CD14-positive monocyte (primary cell): ENCODE measurements around the gene MOB3A. TPM values are rescaled to one million over a fixed set of nuclear protein-coding genes. Genes with fewer than 3 reads are reported as not detected.
A peak's percentile ranks its signal among the peaks of the same experiment; 100 is the strongest.

Experiments
- DNase-seq, 3 donors: peaks; one replicate each; pipeline ENCODE4 v3.0.0-alpha.2; 2011 to 2022
- H2AFZ ChIP-seq: 2 replicates; pipeline ENCODE4 v1.6.0; 2012; ENCODE audit warnings: mild to moderate bottlenecking, low read depth, low read length, inconsistent platforms; ENCODE audit not compliant: insufficient read depth, poor library complexity, severe bottlenecking
- H3K27ac ChIP-seq, 2 donors: 1 replicate in 1 of 2; 2 replicates in 1 of 2; pipeline ENCODE4 v1.5.1; 2012 to 2013; ENCODE audit warnings: low read length in 2 of 2, control low read depth in 1 of 2, inconsistent platforms in 1 of 2, low read depth in 1 of 2, mild to moderate bottlenecking in 1 of 2
- H3K27me3 ChIP-seq, 2 donors: one replicate each; pipeline versions ENCODE4 v1.6.0 to v1.6.1; 2011 to 2013; ENCODE audit warnings: low read length in 2 of 2; ENCODE audit not compliant: control insufficient read depth in 2 of 2, insufficient read depth in 2 of 2
- H3K36me3 ChIP-seq, 2 donors: replicated peaks in 1 of 2; 1 replicate in 1 of 2; 2 replicates in 1 of 2; pipeline versions ENCODE4 v1.5.1 to v1.6.1; 2012 to 2013; ENCODE audit warnings: low read length in 2 of 2, control low read depth in 1 of 2, inconsistent platforms in 1 of 2, mild to moderate bottlenecking in 1 of 2; ENCODE audit not compliant: insufficient read depth in 2 of 2, control insufficient read depth in 1 of 2
- H3K4me1 ChIP-seq, 2 donors: 1 replicate in 1 of 2; 2 replicates in 1 of 2; pipeline versions ENCODE4 v1.5.1 to v1.6.1; 2012 to 2013; ENCODE audit warnings: low read length in 2 of 2, control low read depth in 1 of 2, inconsistent platforms in 1 of 2, mild to moderate bottlenecking in 1 of 2, moderate library complexity in 1 of 2; ENCODE audit not compliant: insufficient read depth in 2 of 2, control insufficient read depth in 1 of 2
- H3K4me2 ChIP-seq: replicated peaks from 2 replicates; pipeline ENCODE3; 2012; ENCODE audit warnings: low read length, moderate library complexity, mild to moderate bottlenecking; ENCODE audit not compliant: poor library complexity, severe bottlenecking; ENCODE audit errors: extremely low read depth
- H3K4me3 ChIP-seq, 3 experiments: fragments of 200-600 bp in 1 of 3; sonication (generic) in 1 of 3; replicated peaks in 1 of 3; 1 replicate in 2 of 3; 2 replicates in 1 of 3; pipeline ENCODE4 v1.5.1; 2011 to 2013; ENCODE audit warnings: low read length in 3 of 3, mild to moderate bottlenecking in 3 of 3, control low read depth in 2 of 3, low read depth in 2 of 3, inconsistent platforms in 1 of 3, moderate library complexity in 1 of 3
- H3K79me2 ChIP-seq: 2 replicates; pipeline ENCODE4 v1.6.0; 2012; ENCODE audit warnings: mild to moderate bottlenecking, control low read depth, inconsistent platforms, low read length, moderate library complexity; ENCODE audit not compliant: insufficient read depth
- H3K9ac ChIP-seq: 2 replicates; pipeline ENCODE4 v1.6.0; 2017; ENCODE audit warnings: low read length, mild to moderate bottlenecking; ENCODE audit not compliant: insufficient read depth, poor library complexity, severe bottlenecking
- H3K9me3 ChIP-seq, 2 donors: replicated peaks in 1 of 2; 1 replicate in 1 of 2; 2 replicates in 1 of 2; pipeline versions ENCODE4 v1.5.1 to v1.6.1; 2012 to 2013; ENCODE audit warnings: low read length in 2 of 2, control low read depth in 1 of 2; ENCODE audit not compliant: control insufficient read depth in 1 of 2, insufficient read depth in 1 of 2
- H4K20me1 ChIP-seq: 2 replicates; pipeline ENCODE4 v1.6.0; 2012; ENCODE audit warnings: mild to moderate bottlenecking, low read length, control low read depth, moderate library complexity; ENCODE audit not compliant: insufficient read depth
- H3K27ac Mint-ChIP-seq, 7 donors: one replicate each; pipeline ENCODE4 v1.8.0; 2020; ENCODE audit warnings: mild to moderate bottlenecking in 7 of 7, mixed read lengths in 7 of 7, moderate library complexity in 6 of 7, inconsistent platforms in 2 of 7
- H3K27me3 Mint-ChIP-seq, 3 donors: one replicate each; pipeline ENCODE4 v1.8.0; 2021 to 2022; ENCODE audit warnings: low read depth in 3 of 3, mild to moderate bottlenecking in 3 of 3, mixed read lengths in 3 of 3, moderate library complexity in 3 of 3, inconsistent platforms in 1 of 3
- H3K36me3 Mint-ChIP-seq, 2 donors: one replicate each; pipeline ENCODE4 v1.8.0; 2020; ENCODE audit warnings: mixed read lengths in 2 of 2, inconsistent platforms in 1 of 2, mild to moderate bottlenecking in 1 of 2
- H3K4me1 Mint-ChIP-seq: one replicate; pipeline ENCODE4 v1.8.0; 2020; ENCODE audit warnings: mild to moderate bottlenecking, mixed read lengths
- H3K4me3 Mint-ChIP-seq, 2 donors: one replicate each; pipeline ENCODE4 v1.8.0; 2020; ENCODE audit warnings: mild to moderate bottlenecking in 2 of 2, mixed read lengths in 2 of 2, moderate library complexity in 1 of 2
- H3K9me3 Mint-ChIP-seq, 7 donors: one replicate each; pipeline ENCODE4 v1.8.0; 2020 to 2022; ENCODE audit warnings: mixed read lengths in 7 of 7, mild to moderate bottlenecking in 6 of 7, moderate library complexity in 6 of 7, inconsistent platforms in 2 of 7
- WGBS: methylation state at CpG from one replicate; pipeline ENCODE4 v1.1.5; 2013; ENCODE audit warnings: missing lambda C conversion rate; ENCODE audit not compliant: insufficient coverage; 5-methylcytosine and 5-hydroxymethylcytosine counted together
- intact Hi-C, 2 donors: fragments of 100-400 bp; cut with micrococcal nuclease; formaldehyde crosslinking; loops; one replicate each; pipeline versions ENCODE4 v1.15.0 to v1.15.1; 2023
- polyA plus RNA-seq, 3 donors: library from polyadenylated mRNA; depleted of rRNA in 1 of 3; unstranded in 2 of 3; stranded (reverse) in 1 of 3; fragments of 300-500 nt in 2 of 3; fragments of >200 nt in 1 of 3; fragmentation: Illumina TruSeq in 2 of 3; gene quantifications; 1 replicate in 2 of 3; 2 replicates in 1 of 3; pipeline ENCODE4 v1.2.3, GENCODE V29; 2012 to 2021
- TF ChIP-seq, protein P1 (sequence below): fragments of 200-600 bp; IDR thresholded peaks from one replicate; pipeline ENCODE4 v1.8.0; 2022; ENCODE audit warnings: antibody characterized with exemption, mild to moderate bottlenecking

Gene MOB3A
- polyA plus RNA-seq, 3 donors = 60.5 to 179 (median 96.3) TPM

DNA sequence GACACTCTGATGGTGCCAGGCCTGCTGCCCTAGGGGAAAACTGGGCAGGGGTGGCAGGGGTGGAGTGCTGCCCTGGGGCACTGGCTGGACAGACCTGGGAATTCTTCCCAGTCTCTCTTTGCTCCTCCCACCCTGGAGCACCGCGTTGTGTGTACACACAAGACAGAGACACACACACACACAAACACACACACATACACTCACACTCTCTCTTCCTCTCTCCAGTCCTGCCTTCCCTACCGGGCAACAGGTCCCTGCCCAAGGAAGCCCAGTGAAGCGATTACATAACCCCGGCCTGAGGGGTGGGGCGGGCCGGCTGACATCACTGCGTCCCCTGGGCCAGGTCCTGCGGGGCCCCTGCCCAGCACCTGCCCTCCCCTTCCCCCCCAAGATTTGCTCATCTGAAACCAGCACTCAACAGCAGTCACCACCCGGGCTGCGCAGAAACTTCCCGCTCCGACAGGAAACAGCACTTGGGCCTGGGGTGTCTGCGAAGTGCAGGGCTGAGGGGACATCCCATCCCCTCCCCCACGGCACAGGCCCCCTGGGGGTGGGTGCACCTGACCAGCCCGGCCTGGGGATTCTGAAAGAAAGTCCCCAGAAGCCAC lies 46.3 kb downstream of the MOB3A start:
- Mint-ChIP-seq H3K4me3 (peak overlapping the region; percentile 84 to 92), H3K9me3 (no peaks in the 10 kb centered on the region), H3K4me1 (peaks cover 31% of the 10 kb centered on the region), H3K36me3 (peaks cover 9 to 23% of the 10 kb centered on the region in 2 donors), H3K27ac (peak overlapping the region; percentile 88 to 95 (median 94)), H3K27me3 (peaks cover 0 to 2% (median 0%) of the 10 kb centered on the region in 3 donors)
- peaks cover 61% of the 10 kb centered on the region for H3K79me2 ChIP-seq
- peak overlapping the region; percentile 83 for H3K9ac ChIP-seq
- H3K4me3 ChIP-seq = peak overlapping the region; percentile 90 to 100 (median 97)
- H3K4me2 ChIP-seq = peak overlapping the region; percentile 88
- H2AFZ ChIP-seq = no peak overlapping the region
- TF ChIP-seq, protein P1, sequence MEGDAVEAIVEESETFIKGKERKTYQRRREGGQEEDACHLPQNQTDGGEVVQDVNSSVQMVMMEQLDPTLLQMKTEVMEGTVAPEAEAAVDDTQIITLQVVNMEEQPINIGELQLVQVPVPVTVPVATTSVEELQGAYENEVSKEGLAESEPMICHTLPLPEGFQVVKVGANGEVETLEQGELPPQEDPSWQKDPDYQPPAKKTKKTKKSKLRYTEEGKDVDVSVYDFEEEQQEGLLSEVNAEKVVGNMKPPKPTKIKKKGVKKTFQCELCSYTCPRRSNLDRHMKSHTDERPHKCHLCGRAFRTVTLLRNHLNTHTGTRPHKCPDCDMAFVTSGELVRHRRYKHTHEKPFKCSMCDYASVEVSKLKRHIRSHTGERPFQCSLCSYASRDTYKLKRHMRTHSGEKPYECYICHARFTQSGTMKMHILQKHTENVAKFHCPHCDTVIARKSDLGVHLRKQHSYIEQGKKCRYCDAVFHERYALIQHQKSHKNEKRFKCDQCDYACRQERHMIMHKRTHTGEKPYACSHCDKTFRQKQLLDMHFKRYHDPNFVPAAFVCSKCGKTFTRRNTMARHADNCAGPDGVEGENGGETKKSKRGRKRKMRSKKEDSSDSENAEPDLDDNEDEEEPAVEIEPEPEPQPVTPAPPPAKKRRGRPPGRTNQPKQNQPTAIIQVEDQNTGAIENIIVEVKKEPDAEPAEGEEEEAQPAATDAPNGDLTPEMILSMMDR = no peak
- DNase-seq = peak; percentile 88 to 93 (median 90)
- peaks cover 32 to 43% of the 10 kb centered on the region in 2 donors for H3K4me1 ChIP-seq
- peaks cover 35 to 40% of the 10 kb centered on the region in 2 donors for H3K36me3 ChIP-seq
- WGBS = under 1% methylated on average over 9 of the region's 16 CpGs
- no peaks in the 10 kb centered on the region for H3K27me3 ChIP-seq
- intact Hi-C loops = loop anchor here in 1 of 2 donors (2.0 to 10.0 kb wide), 3 partner anchors 19 to 155 kb away; no protein-coding TSS in a partner anchor
- no peaks in the 10 kb centered on the region for H3K9me3 ChIP-seq
- H3K27ac ChIP-seq = peak overlapping the region; percentile 82 to 95
- peaks cover 60% of the 10 kb centered on the region for H4K20me1 ChIP-seq

DNA sequence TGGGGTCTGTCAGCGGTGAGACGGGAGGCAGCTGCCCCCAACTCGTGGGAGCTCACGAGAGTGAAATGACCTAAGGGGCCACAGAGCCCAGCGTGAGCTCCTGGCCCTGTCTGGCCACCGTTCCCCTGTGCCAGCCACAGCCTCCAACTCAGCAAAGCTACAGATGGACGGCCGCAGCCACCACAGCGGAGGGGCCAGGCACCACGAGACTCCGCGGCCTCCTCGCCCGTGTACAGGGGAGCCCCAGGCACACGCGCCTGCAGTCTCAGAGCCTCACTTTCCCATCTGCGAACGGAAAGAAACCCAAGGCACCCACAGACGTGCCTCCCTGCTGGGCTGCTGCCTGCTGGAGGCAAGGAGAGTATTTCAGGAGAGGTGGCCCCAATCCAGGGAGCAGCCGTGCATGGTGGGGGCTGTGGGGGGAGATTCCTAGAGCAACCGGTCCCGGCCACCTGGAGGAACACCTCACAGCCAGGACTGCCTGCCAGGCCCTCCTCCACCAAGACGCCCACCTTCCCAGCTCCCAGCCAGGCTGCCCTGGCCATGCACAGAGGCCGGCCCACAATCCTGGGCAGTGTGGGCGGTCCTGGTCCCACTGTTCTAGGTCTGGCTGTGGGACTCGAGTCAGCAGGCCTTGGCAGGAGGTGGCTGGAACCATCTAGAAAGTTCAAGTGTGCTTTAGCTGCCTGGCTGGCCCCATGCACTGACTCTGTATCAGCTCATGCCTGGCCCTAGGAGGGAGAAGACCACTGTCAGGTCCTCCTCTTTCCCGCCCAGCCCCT lies 47.0 kb downstream of the MOB3A start:
- Mint-ChIP-seq H3K27me3 (peaks cover 0 to 2% (median 0%) of the 10 kb centered on the region in 3 donors), H3K36me3 (peaks cover 11 to 26% of the 10 kb centered on the region in 2 donors), H3K27ac (peak overlapping the region; percentile 88 to 95 (median 94)), H3K9me3 (no peaks in the 10 kb centered on the region), H3K4me1 (peaks cover 33% of the 10 kb centered on the region), H3K4me3 (peak overlapping the region; percentile 84 to 92)
- Histone ChIP-seq H3K27me3 (no peaks in the 10 kb centered on the region), H3K9me3 (no peaks in the 10 kb centered on the region), H3K4me2 (peak overlapping the region; percentile 88), H3K79me2 (peaks cover 68% of the 10 kb centered on the region), H3K36me3 (peaks cover 42 to 46% of the 10 kb centered on the region in 2 donors), H2AFZ (no peak overlapping the region), H3K4me3 (peak overlapping the region; percentile 90 to 100 (median 97)), H3K27ac (peak overlapping the region; percentile 82 to 95), H4K20me1 (peaks cover 66% of the 10 kb centered on the region), H3K4me1 (peaks cover 32 to 44% of the 10 kb centered on the region in 2 donors), H3K9ac (peak overlapping the region; percentile 83)
- 88% methylated on average over 19 of the region's 27 CpGs for WGBS
- no peak for DNase-seq
- intact Hi-C loops = loop anchor here in 1 of 2 donors (10.0 kb wide), 1 partner anchor 154 kb away; no protein-coding TSS in a partner anchor
- TF ChIP-seq, protein P1 = no peak
